Activated T-cell treated with anti-CD3 and anti-CD28 coated beads for 24 hours (primary cell): ENCODE measurements around the gene APBA2.

Source experiments
- DNase-seq: peaks from one replicate; pipeline ENCODE4 v3.0.0-alpha.2; 2020; ENCODE audit warnings: low read depth

APBA2 gene

GRCh38 chr15:29086891-29087290, 201.1 kb downstream of the APBA2 start:
- DNase-seq, result no peak

- DNase-seq, result no peak
Measured at GRCh38 chr15:29087521-29088285, 201.9 kb downstream of the APBA2 start.

GRCh38 chr15:29088666-29089065, 202.9 kb downstream of the APBA2 start:
- no peak for DNase-seq

GRCh38 chr15:29089731-29090616, 204.2 kb downstream of the APBA2 start:
- DNase-seq, result no peak

- DNase-seq, result peak; percentile 45
Measured at GRCh38 chr15:29090617-29091466, 205.1 kb downstream of the APBA2 start.

GRCh38 chr15:29091666-29092065, 205.9 kb downstream of the APBA2 start:
- DNase-seq, result no peak

- DNase-seq, result no peak
Measured at GRCh38 chr15:29092376-29093064, 206.7 kb downstream of the APBA2 start.

- no peak for DNase-seq
Measured at GRCh38 chr15:29093065-29093435, 207.3 kb downstream of the APBA2 start.

GRCh38 chr15:29093696-29094343, 208.0 kb downstream of the APBA2 start:
- no peak for DNase-seq

- no peak for DNase-seq
Measured at GRCh38 chr15:29094711-29095110, 208.9 kb downstream of the APBA2 start.

- DNase-seq, result no peak
Measured at GRCh38 chr15:29095746-29096145, 210.0 kb downstream of the APBA2 start.

GRCh38 chr15:29097168-29097567, 211.4 kb downstream of the APBA2 start:
- no peak for DNase-seq

- no peak for DNase-seq
Measured at GRCh38 chr15:29097971-29098370, 212.2 kb downstream of the APBA2 start.

- DNase-seq, result no peak
Measured at GRCh38 chr15:29098652-29099051, 212.9 kb downstream of the APBA2 start.

- no peak for DNase-seq
Measured at GRCh38 chr15:29099131-29099880, 213.5 kb downstream of the APBA2 start.

GRCh38 chr15:29100486-29101000, 214.8 kb downstream of the APBA2 start:
- no peak for DNase-seq

GRCh38 chr15:29101491-29101890, 215.7 kb downstream of the APBA2 start:
- DNase-seq, result no peak

GRCh38 chr15:29102173-29102794, 216.5 kb downstream of the APBA2 start:
- DNase-seq, result peak; percentile 38

- DNase-seq, result no peak
Measured at GRCh38 chr15:29102911-29103823, 217.4 kb downstream of the APBA2 start.
